HG03457 (cell line): Measurements from ENCODE around the gene MRTFB.
"Not testable (repeated sequence)": the region's sequence is repeated elsewhere in the genome, so short reads cannot be mapped to it uniquely, and the experiment has no call there.

Source experiments
- ATAC-seq: cut with Tn5 transposase; IDR thresholded peaks from one replicate; pipeline ENCODE4 v1.9.1; 2021; ENCODE audit warnings: moderate number of reproducible peaks; ENCODE audit not compliant: unreplicated experiment

Gene MRTFB

GRCh38 chr16:14104066-14104465, 32.9 kb downstream of the MRTFB start:
- no peak for ATAC-seq

- no peak for ATAC-seq
These were observed 34.7 kb downstream of the MRTFB start for GRCh38 chr16:14105760-14106375.

DNA sequence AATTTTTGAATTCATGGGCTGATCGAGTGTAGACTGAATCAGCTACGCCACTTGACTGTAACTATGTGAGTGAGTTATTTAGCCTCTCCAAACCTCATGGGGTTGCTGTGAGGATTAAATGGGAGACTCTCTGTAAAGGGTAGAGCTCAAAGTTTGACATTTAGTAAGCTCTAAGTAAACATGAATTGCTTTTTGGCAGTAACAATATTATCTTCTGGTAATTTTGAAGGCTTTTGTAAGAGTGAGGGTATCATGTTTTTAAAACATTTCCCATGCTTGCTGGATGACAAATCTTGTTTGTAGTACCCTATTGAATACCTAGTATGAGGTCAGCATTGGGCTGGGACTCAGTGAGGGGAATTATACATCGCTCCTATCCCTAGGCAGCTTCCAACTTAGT, 35.3 kb downstream of the MRTFB start:
- ATAC-seq = no peak

- ATAC-seq = no peak
These were observed 35.8 kb downstream of the MRTFB start for GRCh38 chr16:14106961-14107360.

- ATAC-seq = no peak
These were observed 38.1 kb downstream of the MRTFB start for GRCh38 chr16:14109077-14109775.

- ATAC-seq = no peak
These were observed 38.9 kb downstream of the MRTFB start for GRCh38 chr16:14109782-14110727.

GRCh38 chr16:14110728-14111251, 39.7 kb downstream of the MRTFB start:
- no peak for ATAC-seq

DNA sequence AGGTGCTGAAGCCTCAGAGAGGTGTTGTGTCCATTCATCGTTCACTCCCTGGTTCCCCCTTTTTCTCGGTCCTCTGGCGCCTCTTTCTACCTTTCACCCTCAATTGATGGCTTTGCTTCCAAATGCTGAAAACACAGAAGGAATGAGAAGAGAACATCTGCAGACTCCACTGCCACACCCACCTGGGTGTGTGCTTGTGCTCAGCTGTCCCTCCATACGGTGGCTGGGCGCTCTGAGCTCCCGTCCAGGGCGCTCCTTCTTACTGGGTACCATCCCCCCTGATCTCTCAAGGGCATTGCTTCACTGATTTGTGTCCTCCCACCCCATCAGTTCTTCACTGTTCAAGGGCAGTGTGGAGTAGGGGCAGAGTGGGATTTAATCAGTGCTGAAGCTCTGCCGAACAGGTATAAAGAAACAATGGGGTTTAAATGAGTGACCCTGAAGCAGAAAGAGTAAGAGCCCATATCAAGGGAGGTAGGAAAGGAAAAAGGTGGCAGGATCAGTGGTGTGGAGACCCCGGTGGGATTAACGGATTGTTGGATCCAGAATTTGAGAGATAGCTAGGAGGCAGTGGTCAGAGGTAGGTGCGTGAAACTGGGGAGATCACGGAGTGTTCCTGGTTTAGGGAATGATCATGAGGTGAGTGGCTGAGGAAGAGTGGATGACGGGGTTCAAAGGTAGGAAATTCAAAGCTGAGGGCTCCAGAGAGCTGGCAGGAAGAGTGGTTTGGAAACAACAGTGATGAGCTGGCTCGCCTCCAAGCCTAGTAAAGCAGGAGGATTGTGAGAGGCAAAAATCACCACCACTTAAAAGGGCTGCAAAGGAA, 40.8 kb downstream of the MRTFB start:
- no peak for ATAC-seq

GRCh38 chr16:14112539-14112856, 41.4 kb downstream of the MRTFB start:
- no peak for ATAC-seq

DNA sequence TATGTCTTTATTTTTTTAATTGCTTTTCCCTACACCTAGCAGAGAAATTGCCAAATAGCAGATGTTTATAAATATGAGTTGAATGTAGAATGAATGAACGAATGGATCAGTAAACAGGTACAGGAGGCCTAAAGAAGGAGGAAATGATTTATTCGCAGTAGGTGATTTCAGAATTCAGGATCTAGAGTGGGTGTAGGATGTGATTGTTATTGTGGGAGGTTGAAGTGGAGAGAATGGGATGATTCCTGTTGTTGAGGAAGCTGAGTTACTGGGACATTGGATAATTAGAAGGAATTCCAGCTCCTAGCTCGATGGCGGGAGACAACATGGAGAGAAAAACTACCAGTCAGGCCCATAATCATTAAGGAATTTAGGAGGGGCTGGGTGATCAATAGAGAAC, 42.2 kb downstream of the MRTFB start:
- no peak for ATAC-seq

- no peak for ATAC-seq
These were observed 45.9 kb downstream of the MRTFB start for GRCh38 chr16:14117051-14117450.

GRCh38 chr16:14119799-14120198, 48.7 kb downstream of the MRTFB start:
- no peak for ATAC-seq

GRCh38 chr16:14120335-14120734, 49.2 kb downstream of the MRTFB start:
- ATAC-seq = no peak

GRCh38 chr16:14121142-14121541, 50.0 kb downstream of the MRTFB start:
- no peak for ATAC-seq

DNA sequence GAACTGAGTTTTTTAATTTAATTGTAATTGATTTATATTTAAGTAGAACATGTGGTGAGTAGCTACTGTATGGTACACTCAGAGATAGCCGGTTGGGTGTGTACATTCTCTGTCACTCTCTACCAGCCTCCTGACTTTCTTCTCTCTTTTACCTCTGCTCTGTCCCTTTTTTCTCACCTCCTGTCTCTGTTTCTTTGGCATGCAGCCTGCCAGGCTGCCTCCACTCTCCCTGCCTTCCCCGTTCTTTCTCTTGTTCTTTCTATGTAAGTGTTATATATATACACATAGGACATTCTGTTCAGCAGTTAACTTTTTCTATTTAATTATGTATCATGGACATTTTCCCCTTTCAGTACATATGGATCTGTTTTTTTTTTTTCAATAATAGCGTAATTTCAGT, 50.8 kb downstream of the MRTFB start:
- no peak for ATAC-seq

DNA sequence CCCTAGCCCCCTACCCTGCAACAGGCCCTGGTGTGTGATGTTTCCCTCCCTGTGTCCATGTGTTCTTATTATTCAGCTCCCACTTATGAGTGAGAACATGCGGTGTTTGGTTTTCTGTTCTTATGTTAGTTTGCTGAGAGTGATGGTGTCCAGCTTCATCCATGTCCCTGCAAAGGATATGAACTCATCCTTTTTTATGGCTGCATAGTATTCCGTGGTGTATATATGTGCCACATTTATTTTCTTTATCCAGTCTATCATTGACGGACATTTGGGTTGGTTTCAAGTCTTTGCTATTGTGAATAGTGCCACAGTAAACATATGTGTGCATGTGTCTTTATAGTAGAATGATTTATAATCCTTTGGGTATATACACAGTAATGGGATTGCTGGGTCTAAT, 51.3 kb downstream of the MRTFB start:
- not testable (repeated sequence) for ATAC-seq

DNA sequence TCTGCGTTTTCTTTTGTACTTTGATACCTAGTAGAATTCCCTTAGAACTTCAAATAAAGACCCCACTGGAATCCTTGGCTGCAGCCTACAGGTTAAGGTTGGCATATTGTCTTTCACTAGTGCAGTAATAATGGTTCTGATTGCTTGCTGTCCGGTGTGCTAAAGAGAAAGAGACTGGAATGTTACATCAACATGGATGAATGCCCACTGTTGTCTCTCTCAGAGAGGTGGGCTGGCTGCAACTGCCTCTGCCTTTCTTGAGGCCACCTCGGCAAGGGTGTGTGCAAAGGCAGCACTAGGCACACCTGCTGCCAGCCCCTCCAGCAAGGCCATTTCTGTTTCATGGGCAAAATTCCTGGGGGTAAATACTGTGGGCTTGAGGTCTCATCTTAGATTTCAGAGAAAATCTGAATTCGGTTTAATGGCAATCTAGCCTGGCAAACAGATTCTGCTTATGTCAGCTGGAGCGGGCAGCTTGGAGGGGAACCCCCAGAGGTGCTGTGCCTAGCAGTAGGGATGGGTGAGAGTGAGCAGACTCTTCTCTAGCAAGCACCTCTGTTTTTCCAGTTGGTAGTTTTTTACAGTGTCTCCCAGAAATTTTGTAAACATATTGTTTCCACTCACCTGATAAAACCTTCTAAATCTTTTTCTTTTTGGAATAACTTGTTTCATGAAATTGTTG, 54.0 kb downstream of the MRTFB start:
- ATAC-seq = no peak

GRCh38 chr16:14125708-14126107, 54.6 kb downstream of the MRTFB start:
- no peak for ATAC-seq

DNA sequence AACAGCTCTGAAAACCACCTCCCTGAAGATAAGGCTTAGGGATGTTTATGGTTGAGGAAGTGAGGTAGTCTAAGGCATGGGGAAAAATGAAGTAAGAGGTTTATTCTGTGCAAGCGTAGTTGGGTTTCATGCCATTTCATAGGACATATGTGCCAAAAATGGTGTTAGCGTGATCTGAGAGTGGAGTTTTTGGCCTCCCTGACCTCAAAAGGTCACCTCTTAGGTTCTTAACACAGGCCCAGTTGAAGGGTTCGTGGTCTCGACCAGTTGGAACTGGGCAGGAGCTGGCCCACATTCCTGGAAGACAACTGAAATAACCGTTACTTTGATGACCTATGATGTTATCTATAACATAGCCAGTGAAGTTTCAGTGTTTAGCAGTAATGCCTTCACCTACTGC, 57.0 kb downstream of the MRTFB start:
- no peak for ATAC-seq

GRCh38 chr16:14129502-14129901, 58.4 kb downstream of the MRTFB start:
- ATAC-seq = no peak
